ENCODE data around the gene MTA1. TPM values are rescaled to one million over a fixed set of nuclear protein-coding genes. Genes with fewer than 3 reads are reported as not detected.
A peak's percentile ranks its signal among the peaks of the same experiment; 100 is the strongest.

The MTA1 gene
- total RNA-seq, 1 donor from 2014 or later = 172 TPM

GRCh38 chr14:105439710-105440553 is 20.3 kb downstream of the MTA1 start:
- Mint-ChIP-seq H3K27ac (no peak overlapping the region), H3K9me3 (no peaks in the 10 kb centered on the region), H3K27me3 (ENCODE audit: low read depth) (no peaks in the 10 kb centered on the region), H3K4me1 (ENCODE audit: low read depth) (peaks cover 3% of the 10 kb centered on the region), H3K36me3 (ENCODE audit: low read depth) (peaks cover 14% of the 10 kb centered on the region), H3K4me3 (ENCODE audit: low read depth) (no peak overlapping the region)
- no peak for DNase-seq (ENCODE audit: low spot score)
- intact Hi-C loops (cut with micrococcal nuclease) = loop anchor here (10.0 kb wide), 1 partner anchor 65 kb away; no protein-coding TSS in a partner anchor

DNA sequence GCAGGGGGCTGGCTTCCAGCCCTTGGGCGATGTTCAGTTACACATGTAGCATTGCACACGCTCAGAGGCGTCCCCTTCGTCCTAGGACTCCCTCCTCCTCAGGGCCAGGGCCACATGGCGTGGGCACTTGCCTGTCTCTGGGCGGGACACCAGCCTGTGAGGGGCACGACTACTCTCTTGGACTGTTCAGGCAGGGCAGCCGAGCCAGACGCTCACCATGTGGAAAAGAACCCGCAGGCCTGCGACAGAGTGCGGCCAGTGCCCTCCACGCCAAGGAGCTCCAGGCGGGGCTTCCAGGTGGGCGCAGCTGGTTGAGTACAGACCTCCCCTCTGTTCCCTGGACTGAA is 20.9 kb downstream of the MTA1 start:
- no peak overlapping the region for H3K4me3 Mint-ChIP-seq (ENCODE audit: low read depth)
- no peaks in the 10 kb centered on the region for H3K9me3 Mint-ChIP-seq
- H3K4me1 Mint-ChIP-seq (ENCODE audit: low read depth) = no peaks in the 10 kb centered on the region
- H3K27ac Mint-ChIP-seq = no peak overlapping the region
- peaks cover 11% of the 10 kb centered on the region for H3K36me3 Mint-ChIP-seq (ENCODE audit: low read depth)
- no peaks in the 10 kb centered on the region for H3K27me3 Mint-ChIP-seq (ENCODE audit: low read depth)
- DNase-seq (ENCODE audit: low spot score) = no peak
- intact Hi-C loops (cut with micrococcal nuclease) = loop anchor here (10.0 kb wide), 1 partner anchor 66 kb away; no protein-coding TSS in a partner anchor

GRCh38 chr14:105440992-105441391 is 21.4 kb downstream of the MTA1 start:
- no peak overlapping the region for H3K27ac Mint-ChIP-seq
- peaks cover 7% of the 10 kb centered on the region for H3K36me3 Mint-ChIP-seq (ENCODE audit: low read depth)
- H3K4me3 Mint-ChIP-seq (ENCODE audit: low read depth) = no peak overlapping the region
- H3K27me3 Mint-ChIP-seq (ENCODE audit: low read depth) = no peaks in the 10 kb centered on the region
- H3K4me1 Mint-ChIP-seq (ENCODE audit: low read depth) = no peaks in the 10 kb centered on the region
- no peaks in the 10 kb centered on the region for H3K9me3 Mint-ChIP-seq
- intact Hi-C loops (cut with micrococcal nuclease) = loop anchor here (10.0 kb wide), 1 partner anchor 66 kb away; no protein-coding TSS in a partner anchor
- no peak for DNase-seq (ENCODE audit: low spot score)

DNA sequence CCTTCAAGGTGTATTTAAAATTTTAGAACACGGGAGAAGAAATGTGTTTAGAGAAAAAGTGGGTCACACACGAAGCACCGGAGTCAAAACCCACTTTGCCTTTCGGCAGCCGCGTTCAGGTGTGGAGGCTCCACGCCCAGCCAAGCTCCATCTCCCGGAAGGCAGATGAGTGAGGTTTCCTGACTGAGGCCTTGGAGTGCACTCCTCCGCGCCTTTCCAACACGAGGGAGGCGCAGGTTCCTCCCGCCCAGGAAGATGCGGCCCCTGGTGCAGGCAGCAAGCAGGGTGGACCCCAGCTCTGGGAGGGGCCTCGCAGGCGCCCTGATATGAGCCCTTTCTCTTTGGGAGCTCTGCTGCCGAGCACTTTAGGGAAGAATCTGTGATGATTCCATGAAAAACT is 22.5 kb downstream of the MTA1 start:
- Mint-ChIP-seq H3K4me1 (ENCODE audit: low read depth) (no peaks in the 10 kb centered on the region), H3K27me3 (ENCODE audit: low read depth) (no peaks in the 10 kb centered on the region), H3K4me3 (ENCODE audit: low read depth) (no peak overlapping the region), H3K9me3 (no peaks in the 10 kb centered on the region), H3K27ac (no peak overlapping the region), H3K36me3 (ENCODE audit: low read depth) (peaks cover 4% of the 10 kb centered on the region)
- intact Hi-C loops (cut with micrococcal nuclease) = loop anchor here (10.0 kb wide), 1 partner anchor 67 kb away; no protein-coding TSS in a partner anchor
- no peak for DNase-seq (ENCODE audit: low spot score)

GRCh38 chr14:105442834-105443233 is 23.2 kb downstream of the MTA1 start:
- intact Hi-C loops (cut with micrococcal nuclease) = loop anchor here (10.0 kb wide), 1 partner anchor 68 kb away; no protein-coding TSS in a partner anchor
- Mint-ChIP-seq H3K4me3 (ENCODE audit: low read depth) (no peak overlapping the region), H3K4me1 (ENCODE audit: low read depth) (no peaks in the 10 kb centered on the region), H3K9me3 (no peaks in the 10 kb centered on the region), H3K27ac (no peak overlapping the region), H3K27me3 (ENCODE audit: low read depth) (no peaks in the 10 kb centered on the region), H3K36me3 (ENCODE audit: low read depth) (peaks cover 4% of the 10 kb centered on the region)
- DNase-seq (ENCODE audit: low spot score) = no peak

GRCh38 chr14:105444859-105445258 is 25.2 kb downstream of the MTA1 start:
- intact Hi-C loops (cut with micrococcal nuclease) = loop anchor here (10.0 kb wide), 1 partner anchor 70 kb away; no protein-coding TSS in a partner anchor
- no peaks in the 10 kb centered on the region for H3K9me3 Mint-ChIP-seq
- H3K27me3 Mint-ChIP-seq (ENCODE audit: low read depth) = no peaks in the 10 kb centered on the region
- H3K4me3 Mint-ChIP-seq (ENCODE audit: low read depth) = no peak overlapping the region
- peaks cover 4% of the 10 kb centered on the region for H3K36me3 Mint-ChIP-seq (ENCODE audit: low read depth)
- no peak for DNase-seq (ENCODE audit: low spot score)
- H3K4me1 Mint-ChIP-seq (ENCODE audit: low read depth) = no peaks in the 10 kb centered on the region
- H3K27ac Mint-ChIP-seq = no peak overlapping the region

DNA sequence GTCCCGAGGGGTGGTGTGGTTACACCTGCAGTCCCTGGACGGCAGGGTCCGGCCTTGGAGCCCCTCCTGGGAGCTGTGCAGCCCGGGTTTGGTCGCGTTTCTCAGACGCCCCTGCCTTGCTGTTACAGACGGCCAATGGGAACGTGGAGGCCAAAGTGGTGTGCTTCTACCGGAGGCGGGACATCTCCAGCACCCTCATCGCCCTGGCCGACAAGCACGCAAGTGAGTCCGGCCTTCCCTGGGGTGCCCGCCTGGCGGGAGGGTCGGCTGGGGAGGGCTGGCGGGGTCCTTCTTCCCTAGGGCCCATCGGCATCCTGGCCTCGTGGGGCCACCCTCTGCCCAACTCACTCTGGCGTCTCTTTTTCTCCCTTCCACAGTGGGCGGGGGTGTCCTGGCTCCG is 25.7 kb downstream of the MTA1 start:
- DNase-seq (ENCODE audit: low spot score) = no peak
- intact Hi-C loops (cut with micrococcal nuclease) = loop anchor here (10.0 kb wide), 1 partner anchor 70 kb away; no protein-coding TSS in a partner anchor
- Mint-ChIP-seq H3K27me3 (ENCODE audit: low read depth) (no peaks in the 10 kb centered on the region), H3K4me1 (ENCODE audit: low read depth) (no peaks in the 10 kb centered on the region), H3K36me3 (ENCODE audit: low read depth) (peaks cover 4% of the 10 kb centered on the region), H3K4me3 (ENCODE audit: low read depth) (no peak overlapping the region), H3K9me3 (no peaks in the 10 kb centered on the region), H3K27ac (no peak overlapping the region)

GRCh38 chr14:105445901-105446845 is 26.5 kb downstream of the MTA1 start:
- H3K9me3 Mint-ChIP-seq = no peaks in the 10 kb centered on the region
- peaks cover 4% of the 10 kb centered on the region for H3K36me3 Mint-ChIP-seq (ENCODE audit: low read depth)
- no peaks in the 10 kb centered on the region for H3K27me3 Mint-ChIP-seq (ENCODE audit: low read depth)
- intact Hi-C loops (cut with micrococcal nuclease) = loop anchor here (10.0 kb wide), 1 partner anchor 71 kb away; no protein-coding TSS in a partner anchor
- no peak overlapping the region for H3K27ac Mint-ChIP-seq
- no peak for DNase-seq (ENCODE audit: low spot score)
- H3K4me3 Mint-ChIP-seq (ENCODE audit: low read depth) = no peak overlapping the region
- H3K4me1 Mint-ChIP-seq (ENCODE audit: low read depth) = no peaks in the 10 kb centered on the region

- Mint-ChIP-seq H3K27ac (no peak overlapping the region), H3K27me3 (ENCODE audit: low read depth) (no peaks in the 10 kb centered on the region), H3K4me1 (ENCODE audit: low read depth) (no peaks in the 10 kb centered on the region), H3K4me3 (ENCODE audit: low read depth) (no peak overlapping the region), H3K9me3 (no peaks in the 10 kb centered on the region), H3K36me3 (ENCODE audit: low read depth) (no peaks in the 10 kb centered on the region)
- DNase-seq (ENCODE audit: low spot score) = no peak
- intact Hi-C loops (cut with micrococcal nuclease) = loop anchor here (10.0 kb wide), 1 partner anchor 72 kb away; no protein-coding TSS in a partner anchor
Measured at GRCh38 chr14:105446971-105447370, 27.3 kb downstream of the MTA1 start.

DNA sequence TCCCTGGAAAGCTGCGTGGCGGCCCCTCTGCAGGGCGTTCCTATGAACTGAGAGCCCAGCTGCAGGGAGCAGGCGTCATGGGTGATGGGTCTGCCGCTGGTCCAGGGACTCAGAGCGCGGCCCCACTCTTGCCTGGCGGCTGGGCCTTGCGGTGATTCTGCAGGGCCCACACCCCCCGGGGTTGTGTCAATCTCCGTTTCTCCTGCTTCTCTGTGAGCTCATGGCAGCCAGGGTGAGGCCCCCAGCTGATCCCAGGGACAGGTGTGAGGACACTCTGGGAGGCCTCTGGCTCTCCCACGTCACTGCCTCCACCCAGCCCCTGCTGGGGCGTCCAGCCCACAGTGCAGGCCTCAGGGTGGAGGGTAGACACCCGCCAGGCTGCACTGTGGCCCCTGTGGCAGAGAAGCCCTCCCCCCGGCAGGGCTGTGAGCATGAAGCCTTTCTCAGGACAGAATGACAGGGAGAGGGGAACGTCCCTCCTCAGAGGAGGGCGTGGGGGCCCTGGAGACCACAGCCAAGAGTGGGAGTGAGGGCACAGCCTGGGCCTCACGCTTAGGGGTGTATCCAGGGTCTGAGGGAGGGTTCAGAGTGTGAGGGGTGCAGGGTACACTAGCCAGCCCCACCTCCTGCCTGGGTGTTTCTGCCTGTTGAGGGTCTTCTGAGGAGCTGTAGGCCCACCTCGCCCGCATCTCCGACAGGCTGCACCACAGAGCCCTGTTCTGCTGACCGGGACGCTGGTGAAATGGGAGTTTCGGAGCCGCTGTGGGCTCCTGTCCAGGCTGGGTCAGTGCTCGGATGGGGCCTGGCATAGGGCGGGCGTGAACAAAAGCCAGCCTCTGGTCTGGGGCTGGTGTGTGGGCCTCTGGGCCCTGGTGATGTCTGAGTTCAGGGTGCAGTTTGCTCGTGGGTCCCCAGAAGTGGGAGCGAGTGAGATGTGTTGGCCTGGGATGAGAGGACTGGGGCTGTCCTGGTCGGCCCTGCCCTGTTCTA is 28.3 kb downstream of the MTA1 start:
- Mint-ChIP-seq H3K4me3 (ENCODE audit: low read depth) (no peak overlapping the region), H3K27ac (no peak overlapping the region), H3K9me3 (no peaks in the 10 kb centered on the region), H3K27me3 (ENCODE audit: low read depth) (no peaks in the 10 kb centered on the region), H3K4me1 (ENCODE audit: low read depth) (no peaks in the 10 kb centered on the region), H3K36me3 (ENCODE audit: low read depth) (peaks cover 4% of the 10 kb centered on the region)
- DNase-seq (ENCODE audit: low spot score) = no peak
- intact Hi-C loops (cut with micrococcal nuclease) = loop anchor here (10.0 kb wide), 1 partner anchor 73 kb away; no protein-coding TSS in a partner anchor

DNA sequence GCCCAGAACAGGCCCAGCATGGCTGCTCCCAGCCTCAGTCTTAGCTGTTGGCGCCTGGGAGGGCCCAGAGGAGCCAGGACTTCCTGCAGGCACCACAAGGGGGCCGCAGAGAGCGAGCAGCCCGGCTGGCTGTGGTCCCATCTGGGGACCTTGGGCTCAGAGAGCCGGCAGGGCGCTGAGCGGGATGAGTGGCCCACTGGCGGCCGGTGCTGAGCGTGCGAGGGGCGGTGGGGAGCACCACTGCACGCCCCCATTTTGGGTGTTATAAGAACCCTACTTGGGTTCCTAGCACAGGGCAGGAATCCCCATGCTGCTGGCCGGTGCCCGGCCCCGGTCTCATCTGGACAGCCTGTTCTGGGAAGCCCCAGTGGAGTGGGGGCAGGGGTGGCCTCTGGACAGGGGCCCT is 29.1 kb downstream of the MTA1 start:
- Mint-ChIP-seq H3K4me3 (ENCODE audit: low read depth) (no peak overlapping the region), H3K9me3 (no peaks in the 10 kb centered on the region), H3K36me3 (ENCODE audit: low read depth) (peaks cover 6% of the 10 kb centered on the region), H3K27ac (no peak overlapping the region), H3K4me1 (ENCODE audit: low read depth) (no peaks in the 10 kb centered on the region), H3K27me3 (ENCODE audit: low read depth) (no peaks in the 10 kb centered on the region)
- DNase-seq (ENCODE audit: low spot score) = peak; percentile 41
- intact Hi-C loops (cut with micrococcal nuclease) = loop anchor here (10.0 kb wide), 1 partner anchor 74 kb away; no protein-coding TSS in a partner anchor
